ENCODE results near the gene PTPRE. TPM values are rescaled to one million over a fixed set of nuclear protein-coding genes. Genes with fewer than 3 reads are reported as not detected.

Gene PTPRE
- total and polyA plus RNA-seq, 2 experiments from 2014 or later = 4.2 to 8.8 TPM

GRCh38 chr10:127998501-127999144 lies 91.7 kb downstream of the PTPRE start:
- Histone ChIP-seq H3K36me3 (no peaks in the 10 kb centered on the region), H3K27ac (no peak overlapping the region), H3K9me3 (ENCODE audit: low read depth) (no peaks in the 10 kb centered on the region), H3K4me3 (no peak overlapping the region), H3K4me1 (ENCODE audit: low read depth) (peaks cover 7% of the 10 kb centered on the region), H3K27me3 (peaks cover 12% of the 10 kb centered on the region)
- no peak for TF ChIP-seq CTCF (IDR thresholded peaks at IDR 0.05; ENCODE audit: low read depth, low read length)
- DNase-seq (ENCODE audit: low read depth in 1 of 2, low spot score in 1 of 2) = no peak

DNA sequence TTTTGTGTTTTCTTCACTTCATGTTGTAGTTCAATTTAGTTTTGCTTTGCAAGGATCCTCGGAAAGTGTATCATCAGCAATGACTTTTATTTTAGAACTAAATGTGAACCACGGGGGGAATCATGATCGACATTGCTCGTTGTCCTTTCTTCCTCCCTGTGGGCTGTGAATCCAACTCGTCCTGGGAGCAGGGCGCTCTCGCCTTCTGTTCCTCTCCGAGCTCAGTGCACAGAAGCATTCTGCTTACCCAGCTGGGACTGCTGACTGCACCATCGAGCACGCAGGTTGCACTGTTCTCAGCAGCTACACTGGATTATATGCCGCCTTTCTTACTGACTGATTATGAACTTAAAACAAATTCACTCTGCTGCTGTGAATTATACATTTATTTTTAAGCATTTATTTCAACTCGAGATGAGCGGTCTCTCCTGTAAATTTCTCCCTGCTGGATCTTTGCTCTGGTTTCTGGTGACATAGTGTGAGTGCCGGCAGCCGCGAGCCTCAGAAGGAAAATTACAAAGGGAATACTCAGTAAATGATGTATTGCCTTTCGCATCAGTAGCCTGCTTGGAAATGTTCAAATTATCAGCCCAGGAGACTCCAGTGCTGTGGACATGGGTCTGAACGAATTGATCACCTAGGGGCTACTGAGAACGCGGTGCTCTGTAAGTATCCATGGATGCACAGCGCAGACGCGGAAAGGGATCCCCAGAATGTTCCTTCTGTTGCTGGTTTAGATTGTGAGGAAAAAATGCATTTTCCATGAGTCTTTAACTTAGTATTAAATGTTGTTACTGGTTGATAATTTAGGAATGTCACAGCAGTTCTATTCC lies 92.6 kb downstream of the PTPRE start:
- Histone ChIP-seq H3K36me3 (no peaks in the 10 kb centered on the region), H3K9me3 (ENCODE audit: low read depth) (no peaks in the 10 kb centered on the region), H3K27me3 (peaks cover 12% of the 10 kb centered on the region), H3K4me3 (no peak overlapping the region), H3K4me1 (ENCODE audit: low read depth) (peaks cover 7% of the 10 kb centered on the region), H3K27ac (no peak overlapping the region)
- DNase-seq (ENCODE audit: low read depth in 1 of 2, low spot score in 1 of 2) = no peak
- no peak for TF ChIP-seq CTCF (IDR thresholded peaks at IDR 0.05; ENCODE audit: low read depth, low read length)

DNA sequence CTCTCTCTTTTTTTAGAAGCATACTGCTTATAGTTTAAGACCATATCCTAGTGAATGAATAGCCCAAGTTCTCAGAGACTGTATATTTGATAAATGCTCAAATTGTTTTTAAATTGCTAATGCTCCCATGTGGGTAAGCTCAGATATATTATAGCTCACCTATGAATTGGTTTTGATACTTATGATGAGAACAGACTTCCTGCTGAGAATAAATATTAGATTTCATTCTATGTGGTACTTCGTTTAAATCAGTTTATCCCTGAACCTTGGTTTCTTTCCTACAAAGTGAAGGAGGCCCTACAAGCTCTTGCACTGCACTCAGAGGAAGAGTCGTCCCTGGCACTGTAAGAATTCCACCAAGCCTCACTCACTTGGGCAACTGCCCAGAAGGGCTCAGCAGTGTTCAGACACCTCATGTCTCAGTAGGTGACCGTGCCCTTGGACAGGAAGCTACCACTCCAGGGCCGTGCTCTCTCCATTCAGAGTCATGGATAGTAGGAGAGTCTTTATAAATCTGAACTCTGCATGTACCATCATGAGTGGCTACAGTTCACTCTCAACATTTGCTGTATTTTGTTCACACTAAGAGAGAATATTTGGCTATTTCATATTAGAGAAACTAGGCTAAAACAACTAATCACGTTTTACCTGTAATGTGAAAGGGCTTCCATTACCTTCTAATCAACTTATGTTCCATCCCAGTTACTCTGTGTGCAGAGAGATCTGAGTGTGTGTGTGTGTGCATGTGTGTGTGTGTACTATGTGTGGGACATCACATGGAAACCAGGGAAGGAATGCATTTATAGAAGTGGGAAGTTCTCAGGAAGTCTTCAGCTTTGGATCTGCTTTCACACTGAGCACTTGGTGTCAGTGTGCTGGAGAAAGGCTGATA lies 93.8 kb downstream of the PTPRE start:
- Histone ChIP-seq H3K27me3 (peaks cover 16% of the 10 kb centered on the region), H3K36me3 (no peaks in the 10 kb centered on the region), H3K9me3 (ENCODE audit: low read depth) (no peaks in the 10 kb centered on the region), H3K27ac (no peak overlapping the region), H3K4me3 (no peak overlapping the region), H3K4me1 (ENCODE audit: low read depth) (peaks cover 7% of the 10 kb centered on the region)
- DNase-seq (ENCODE audit: low read depth in 1 of 2, low spot score in 1 of 2) = no peak
- TF ChIP-seq CTCF (IDR thresholded peaks at IDR 0.05; ENCODE audit: low read depth, low read length) = no peak

- Histone ChIP-seq H3K4me1 (ENCODE audit: low read depth) (peaks cover 7% of the 10 kb centered on the region), H3K4me3 (no peak overlapping the region), H3K27ac (no peak overlapping the region), H3K36me3 (no peaks in the 10 kb centered on the region), H3K9me3 (ENCODE audit: low read depth) (no peaks in the 10 kb centered on the region), H3K27me3 (peaks cover 16% of the 10 kb centered on the region)
- no peak for DNase-seq (ENCODE audit: low read depth in 1 of 2, low spot score in 1 of 2)
- no peak for TF ChIP-seq CTCF (IDR thresholded peaks at IDR 0.05; ENCODE audit: low read depth, low read length)
Measured at GRCh38 chr10:128001363-128001745, 94.5 kb downstream of the PTPRE start.

DNA sequence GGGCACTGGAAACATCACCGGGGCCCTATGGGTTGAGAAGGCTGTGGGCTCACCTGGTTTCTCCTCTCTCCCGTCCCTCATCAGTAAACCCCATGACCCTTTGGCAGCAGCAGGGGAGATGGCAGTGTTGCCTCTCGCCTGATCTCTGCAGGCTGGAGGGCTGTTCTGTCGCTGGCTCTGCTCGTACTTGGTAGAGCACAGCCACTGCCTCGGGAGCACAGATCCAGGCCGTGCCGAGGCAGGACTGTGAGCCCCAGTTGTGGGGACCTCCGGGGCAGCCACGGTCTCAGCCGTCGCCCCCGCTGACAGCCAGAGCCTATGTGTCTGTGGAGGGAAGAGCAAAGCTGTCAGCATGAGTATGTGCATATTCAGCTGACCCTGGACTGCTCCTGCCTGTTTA lies 94.9 kb downstream of the PTPRE start:
- Histone ChIP-seq H3K9me3 (ENCODE audit: low read depth) (no peaks in the 10 kb centered on the region), H3K27me3 (peaks cover 16% of the 10 kb centered on the region), H3K4me1 (ENCODE audit: low read depth) (peaks cover 5% of the 10 kb centered on the region), H3K36me3 (no peaks in the 10 kb centered on the region), H3K4me3 (no peak overlapping the region), H3K27ac (no peak overlapping the region)
- DNase-seq (ENCODE audit: low read depth in 1 of 2, low spot score in 1 of 2) = no peak
- TF ChIP-seq CTCF (IDR thresholded peaks at IDR 0.05; ENCODE audit: low read depth, low read length) = no peak

Data from cardiac muscle cell (in vitro differentiated cells and primary cell).